Keratinocyte (primary cell): Measurements from ENCODE around the gene LRRC17. TPM values are rescaled to one million over a fixed set of nuclear protein-coding genes. Genes with fewer than 3 reads are reported as not detected.

Experiments used
- DNase-seq: peaks from one replicate; pipeline ENCODE4 v3.0.0-alpha.2; 2011; ENCODE audit warnings: low read depth, missing footprints, low spot score
- FAIRE-seq: peaks from 2 replicates; lab custom pipeline; 2011; peaks lifted over from hg19 to GRCh38; lab: Jason Lieb, UNC
- H2AFZ ChIP-seq: 2 replicates; pipeline ENCODE4 v1.6.0; 2012; ENCODE audit warnings: low read length, control low read depth, inconsistent platforms; ENCODE audit not compliant: control insufficient read depth
- H3K27ac ChIP-seq: 2 replicates; pipeline ENCODE4 v1.5.1; 2011; ENCODE audit warnings: low read length; ENCODE audit not compliant: control insufficient read depth, insufficient read depth
- H3K27me3 ChIP-seq: 3 replicates; pipeline ENCODE4 v1.6.0; 2011; ENCODE audit warnings: low read length; ENCODE audit not compliant: control insufficient read depth, insufficient read depth; ENCODE audit errors: extremely low read depth
- H3K36me3 ChIP-seq, 2 experiments: 2 replicates in 1 of 2; 3 replicates in 1 of 2; pipeline ENCODE4 v1.5.1; 2011; ENCODE audit warnings: low read length in 2 of 2, mild to moderate bottlenecking in 1 of 2; ENCODE audit not compliant: control insufficient read depth in 2 of 2, insufficient read depth in 2 of 2; ENCODE audit errors: extremely low read depth in 1 of 2
- H3K4me1 ChIP-seq: 3 replicates; pipeline ENCODE4 v1.5.1; 2011; ENCODE audit warnings: low read length; ENCODE audit not compliant: control insufficient read depth, insufficient read depth; ENCODE audit errors: extremely low read depth
- H3K4me2 ChIP-seq: 3 replicates; pipeline ENCODE4 v1.6.0; 2011; ENCODE audit warnings: low read depth, low read length; ENCODE audit not compliant: control insufficient read depth, insufficient read depth; ENCODE audit errors: extremely low read depth
- H3K4me3 ChIP-seq, 3 experiments: fragments of 200-600 bp in 1 of 3; sonication (generic) in 1 of 3; 2 replicates in 2 of 3; 3 replicates in 1 of 3; pipeline ENCODE4 v1.5.1; 2011 to 2016; ENCODE audit warnings: low read length in 3 of 3, mild to moderate bottlenecking in 3 of 3, control low read depth in 2 of 3, inconsistent platforms in 1 of 3, low read depth in 1 of 3, mixed read lengths in 1 of 3, mixed run types in 1 of 3, moderate library complexity in 1 of 3; ENCODE audit not compliant: control insufficient read depth in 2 of 3, insufficient read depth in 2 of 3; ENCODE audit errors: extremely low read depth in 1 of 3
- H3K79me2 ChIP-seq: 2 replicates; pipeline ENCODE4 v1.6.0; 2012; ENCODE audit warnings: low read length; ENCODE audit not compliant: control insufficient read depth, insufficient read depth
- H3K9ac ChIP-seq: 3 replicates; pipeline ENCODE4 v1.6.0; 2011; ENCODE audit warnings: low read length; ENCODE audit not compliant: control insufficient read depth, insufficient read depth; ENCODE audit errors: extremely low read depth
- H3K9me1 ChIP-seq: 3 replicates; pipeline ENCODE4 v1.6.0; 2011; ENCODE audit warnings: low read length; ENCODE audit not compliant: control insufficient read depth, insufficient read depth; ENCODE audit errors: extremely low read depth
- H3K9me3 ChIP-seq: 2 replicates; pipeline ENCODE4 v1.5.1; 2012; ENCODE audit warnings: low read depth, low read length; ENCODE audit not compliant: control insufficient read depth
- H4K20me1 ChIP-seq: 3 replicates; pipeline ENCODE4 v1.6.0; 2011; ENCODE audit warnings: low read length; ENCODE audit not compliant: control insufficient read depth, insufficient read depth; ENCODE audit errors: extremely low read depth
- CTCF ChIP-seq, 3 experiments: IDR thresholded peaks in 1 of 3; conservative IDR thresholded peaks in 1 of 3; optimal IDR thresholded peaks in 1 of 3; 2 replicates in 2 of 3; 3 replicates in 1 of 3; pipeline versions ENCODE3 to v1.5.1; 2011; ENCODE audit warnings: low read length in 3 of 3, mild to moderate bottlenecking in 3 of 3, moderate library complexity in 2 of 3, control low read depth in 1 of 3, inconsistent platforms in 1 of 3; ENCODE audit not compliant: insufficient read depth in 2 of 3; ENCODE audit errors: extremely low read depth in 1 of 3
- EZH2 ChIP-seq: IDR thresholded peaks from one replicate; pipeline ENCODE4 v1.6.1; 2012; ENCODE audit warnings: inconsistent platforms, mild to moderate bottlenecking, low read length, moderate library complexity
- dilution Hi-C: fragments of 300-500 bp; cut with MboI; formaldehyde crosslinking; loops from one replicate; pipeline ENCODE4 v1.7.0; 2020; ENCODE audit warnings: low sequenced_read_pairs; ENCODE audit not compliant: extremely low pct_ligation_motif_present
- polyA plus RNA-seq, 5 experiments: library from polyadenylated mRNA; depleted of rRNA in 3 of 5; stranded (reverse) in 3 of 5; stranded (forward) in 1 of 5; unstranded in 1 of 5; fragments of >200 nt; gene quantifications; 1 replicate in 1 of 5; 2 replicates in 3 of 5; 3 replicates in 1 of 5; pipeline versions ENCODE4 v1.2.1 to v1.2.3, GENCODE V29; 2011 to 2012; ENCODE audit warnings: missing spikeins in 2 of 5, low read depth in 1 of 5, low replicate concordance in 1 of 5

LRRC17 gene
- polyA plus RNA-seq, 1 donor (not counting 4 experiments of a cell fraction or from before 2014, with no cell fraction given): 0.20 TPM

GRCh38 chr7:102934239-102934638 lies 21.4 kb downstream of the LRRC17 start:
- Histone ChIP-seq H2AFZ (no peak overlapping the region), H3K79me2 (no peaks in the 10 kb centered on the region), H3K9me3 (no peaks in the 10 kb centered on the region), H3K4me3 (no peak overlapping the region), H3K27me3 (no peaks in the 10 kb centered on the region), H3K36me3 (no peaks in the 10 kb centered on the region), H3K27ac (no peak overlapping the region), H3K9me1 (no peaks in the 10 kb centered on the region), H3K9ac (no peak overlapping the region), H3K4me1 (no peaks in the 10 kb centered on the region), H3K4me2 (no peak overlapping the region), H4K20me1 (no peaks in the 10 kb centered on the region)
- DNase-seq (no peak), FAIRE-seq (no peak)
- no peak for TF ChIP-seq EZH2
- dilution Hi-C loops: no loop called here

- Histone ChIP-seq H3K4me1 (no peaks in the 10 kb centered on the region), H4K20me1 (no peaks in the 10 kb centered on the region), H3K4me2 (no peak overlapping the region), H3K4me3 (no peak overlapping the region), H3K9ac (no peak overlapping the region), H2AFZ (no peak overlapping the region), H3K79me2 (no peaks in the 10 kb centered on the region), H3K9me1 (no peaks in the 10 kb centered on the region), H3K27me3 (no peaks in the 10 kb centered on the region), H3K36me3 (no peaks in the 10 kb centered on the region), H3K9me3 (no peaks in the 10 kb centered on the region), H3K27ac (no peak overlapping the region)
- DNase-seq (no peak), FAIRE-seq (no peak)
- TF ChIP-seq EZH2 (no peak), CTCF (optimal IDR thresholded peaks at IDR 0.05 in 1 of 3, IDR thresholded peaks at IDR 0.05 in 1 of 3, conservative IDR thresholded peaks at IDR 0.05 in 1 of 3; ENCODE audit: extremely low read depth in 1 of 3, insufficient read depth in 2 of 3, low read length in 3 of 3) (no peak)
- dilution Hi-C loops: no loop called here
Observed at GRCh38 chr7:102934701-102935100, 21.9 kb downstream of the LRRC17 start.

GRCh38 chr7:102935450-102936115 lies 22.8 kb downstream of the LRRC17 start:
- Histone ChIP-seq H3K79me2 (no peaks in the 10 kb centered on the region), H3K27ac (no peak overlapping the region), H4K20me1 (no peaks in the 10 kb centered on the region), H3K27me3 (no peaks in the 10 kb centered on the region), H3K9me1 (no peaks in the 10 kb centered on the region), H3K36me3 (no peaks in the 10 kb centered on the region), H2AFZ (no peak overlapping the region), H3K4me3 (no peak overlapping the region), H3K9me3 (no peaks in the 10 kb centered on the region), H3K4me2 (no peak overlapping the region), H3K9ac (no peak overlapping the region), H3K4me1 (no peaks in the 10 kb centered on the region)
- DNase-seq (no peak), FAIRE-seq (no peak)
- dilution Hi-C loops: no loop called here
- TF ChIP-seq EZH2: no peak
- TF ChIP-seq CTCF (optimal IDR thresholded peaks at IDR 0.05 in 1 of 3, IDR thresholded peaks at IDR 0.05 in 1 of 3, conservative IDR thresholded peaks at IDR 0.05 in 1 of 3; ENCODE audit: extremely low read depth in 1 of 3, insufficient read depth in 2 of 3, low read length in 3 of 3): no peak
